T-helper 2 cell treated with Interferon-gamma antibody and Interleukin-4, amounts not matched to agents 5 μg/mL and 100 μg/mL, for 36 hours (primary cell): ENCODE data around the gene MRPL16.
"Not testable (repeated sequence)": the region's sequence is repeated elsewhere in the genome, so short reads cannot be mapped to it uniquely, and the experiment has no call there.

ENCODE experiments used
- DNase-seq: peaks from one replicate; pipeline ENCODE4 v3.0.0; 2021; ENCODE audit warnings: low spot score
- H3K27ac Mint-ChIP-seq: one replicate; pipeline ENCODE4 v1.8.0; 2021; ENCODE audit warnings: mild to moderate bottlenecking, mixed read lengths
- H3K27me3 Mint-ChIP-seq: one replicate; pipeline ENCODE4 v1.8.0; 2021; ENCODE audit warnings: low read depth, mixed read lengths
- H3K36me3 Mint-ChIP-seq: one replicate; pipeline ENCODE4 v1.8.0; 2021; ENCODE audit warnings: low read depth, mixed read lengths
- H3K4me1 Mint-ChIP-seq: one replicate; pipeline ENCODE4 v1.8.0; 2021; ENCODE audit warnings: low read depth, mixed read lengths
- H3K4me3 Mint-ChIP-seq: one replicate; pipeline ENCODE4 v1.8.0; 2022; ENCODE audit warnings: mild to moderate bottlenecking, moderate library complexity, mixed read lengths
- H3K9me3 Mint-ChIP-seq: one replicate; pipeline ENCODE4 v1.8.0; 2021; ENCODE audit warnings: mixed read lengths

Gene MRPL16

DNA sequence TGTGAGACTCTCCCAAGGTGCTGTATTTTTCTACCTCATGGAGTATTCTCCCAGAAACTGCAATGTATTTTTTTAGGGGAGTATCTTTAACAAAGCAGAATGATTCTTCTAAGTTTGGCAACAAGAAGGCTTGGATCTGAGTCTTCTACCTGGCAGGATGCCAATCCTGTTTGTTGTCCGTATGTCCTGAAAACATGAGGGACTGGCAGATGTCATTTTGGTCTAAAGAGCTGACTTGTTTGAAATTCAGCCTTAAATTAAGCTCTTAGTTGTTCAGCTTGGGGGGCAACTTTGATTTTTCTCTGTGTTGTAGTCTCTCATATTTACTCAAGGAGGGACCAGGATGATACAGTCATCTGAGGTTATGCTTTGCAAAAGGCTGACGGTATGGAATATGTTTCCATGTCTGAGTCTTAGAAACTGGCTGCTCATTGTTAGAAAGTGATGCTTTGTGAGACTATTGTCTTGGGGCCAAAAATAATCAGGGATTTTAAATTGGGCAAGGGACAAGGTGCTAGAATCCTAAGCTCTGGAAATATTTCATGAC, 9.3 kb downstream of the MRPL16 start:
- no peak for DNase-seq
- Mint-ChIP-seq H3K4me1 (peaks cover 10% of the 10 kb centered on the region), H3K4me3 (no peak overlapping the region), H3K9me3 (no peaks in the 10 kb centered on the region), H3K27ac (no peak overlapping the region), H3K27me3 (no peaks in the 10 kb centered on the region), H3K36me3 (peaks cover 34% of the 10 kb centered on the region)

DNA sequence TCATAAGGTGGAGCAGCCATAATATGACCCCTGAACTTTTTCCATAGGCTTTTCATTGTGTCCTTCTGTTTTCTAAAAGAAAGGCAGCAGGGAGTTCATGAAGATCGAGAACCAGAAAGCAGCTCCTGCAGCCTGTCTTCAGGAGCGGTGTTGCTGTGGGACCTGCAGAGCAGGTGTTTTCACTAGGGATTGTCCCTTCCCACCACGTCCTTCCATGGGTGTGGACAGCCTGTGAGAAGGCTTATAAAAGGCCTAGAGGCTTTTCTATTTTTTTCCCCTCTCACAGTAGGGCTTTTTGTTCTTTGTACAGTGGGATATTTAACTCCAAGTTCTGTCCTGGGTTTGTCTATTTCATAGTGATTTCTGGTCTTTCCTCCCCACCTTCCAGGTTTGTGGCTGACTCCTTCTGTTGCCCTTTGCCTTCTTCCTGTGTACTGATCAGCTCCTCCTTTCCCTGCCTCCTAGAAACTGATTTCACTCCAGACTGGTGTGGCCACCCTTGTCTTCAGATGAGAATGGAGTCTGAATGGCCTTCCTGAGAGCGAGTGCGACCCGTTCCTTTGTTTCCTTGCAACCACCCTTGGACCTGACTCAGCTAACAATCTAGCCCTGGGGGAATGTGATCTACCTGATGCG, 10.1 kb downstream of the MRPL16 start:
- no peak overlapping the region for H3K27ac Mint-ChIP-seq
- H3K4me1 Mint-ChIP-seq = peaks cover 10% of the 10 kb centered on the region
- H3K4me3 Mint-ChIP-seq = no peak overlapping the region
- no peaks in the 10 kb centered on the region for H3K9me3 Mint-ChIP-seq
- H3K36me3 Mint-ChIP-seq = peaks cover 35% of the 10 kb centered on the region
- DNase-seq = no peak
- H3K27me3 Mint-ChIP-seq = no peaks in the 10 kb centered on the region

DNA sequence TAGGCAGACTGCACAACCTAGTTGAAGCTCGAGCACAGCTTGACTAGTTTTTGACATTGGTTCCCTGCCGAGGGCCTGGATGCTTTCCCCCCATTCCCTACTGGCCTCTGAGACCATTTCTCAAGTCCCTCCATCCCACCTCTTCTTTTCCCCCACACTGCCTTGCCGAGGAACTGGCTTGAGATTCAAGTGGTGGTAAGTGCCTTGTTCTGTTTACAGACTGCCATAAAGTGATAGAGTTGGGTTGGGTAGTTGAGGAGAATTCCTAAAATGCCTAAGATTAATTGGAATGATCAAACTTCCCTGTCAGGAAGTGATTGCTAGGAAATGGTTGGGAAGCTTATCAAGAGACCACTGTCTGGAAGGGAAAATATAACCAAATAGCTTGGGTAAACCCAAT, 16.2 kb downstream of the MRPL16 start:
- no peak overlapping the region for H3K27ac Mint-ChIP-seq
- peaks cover 41% of the 10 kb centered on the region for H3K36me3 Mint-ChIP-seq
- H3K4me3 Mint-ChIP-seq = no peak overlapping the region
- no peaks in the 10 kb centered on the region for H3K27me3 Mint-ChIP-seq
- H3K4me1 Mint-ChIP-seq = no peaks in the 10 kb centered on the region
- DNase-seq = no peak
- H3K9me3 Mint-ChIP-seq = no peaks in the 10 kb centered on the region

DNA sequence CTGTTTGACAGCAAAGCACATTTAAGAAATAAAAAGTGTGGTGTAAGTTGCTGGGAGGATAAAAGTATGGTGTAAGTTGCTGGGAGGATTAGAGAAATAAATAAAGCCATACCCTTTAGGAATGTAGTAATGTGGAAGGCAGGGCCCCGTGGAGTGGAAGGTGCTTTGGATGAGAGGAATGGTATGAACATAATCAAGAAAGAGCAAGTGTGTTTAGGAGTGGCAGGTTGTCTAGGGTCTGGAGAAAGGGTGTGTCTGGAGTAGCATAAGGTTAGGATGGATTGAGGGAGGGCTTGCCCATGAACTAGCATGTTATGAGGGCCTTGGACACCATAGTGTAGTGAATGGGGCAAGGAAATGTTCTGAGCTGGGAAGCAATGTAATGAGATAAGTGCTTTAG, 18.1 kb downstream of the MRPL16 start:
- Mint-ChIP-seq H3K27me3 (no peaks in the 10 kb centered on the region), H3K9me3 (no peaks in the 10 kb centered on the region), H3K4me1 (no peaks in the 10 kb centered on the region), H3K4me3 (no peak overlapping the region), H3K27ac (no peak overlapping the region), H3K36me3 (peaks cover 49% of the 10 kb centered on the region)
- no peak for DNase-seq

DNA sequence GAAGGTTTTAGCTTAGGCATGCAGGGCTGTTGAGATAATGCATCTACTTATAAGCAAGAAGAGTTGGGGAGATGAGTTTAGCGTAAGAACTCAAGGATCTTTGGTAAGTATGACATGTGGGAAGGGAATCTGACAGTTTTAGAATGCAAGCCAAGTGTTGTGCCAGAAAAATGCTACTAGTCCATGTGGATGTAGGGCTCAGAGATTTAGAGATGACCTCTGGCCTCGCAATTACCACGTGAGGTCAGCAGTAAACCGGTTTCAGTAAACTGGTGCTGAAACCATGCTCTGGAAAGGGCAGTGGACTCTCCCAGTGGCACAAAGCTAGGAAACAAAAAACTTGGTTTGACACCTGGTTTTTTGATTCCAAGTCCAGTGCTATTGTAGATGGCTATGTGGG, 18.9 kb downstream of the MRPL16 start:
- no peak overlapping the region for H3K27ac Mint-ChIP-seq
- DNase-seq = no peak
- H3K4me1 Mint-ChIP-seq = peaks cover 7% of the 10 kb centered on the region
- H3K9me3 Mint-ChIP-seq = no peaks in the 10 kb centered on the region
- no peaks in the 10 kb centered on the region for H3K27me3 Mint-ChIP-seq
- H3K36me3 Mint-ChIP-seq = peaks cover 52% of the 10 kb centered on the region
- no peak overlapping the region for H3K4me3 Mint-ChIP-seq

DNA sequence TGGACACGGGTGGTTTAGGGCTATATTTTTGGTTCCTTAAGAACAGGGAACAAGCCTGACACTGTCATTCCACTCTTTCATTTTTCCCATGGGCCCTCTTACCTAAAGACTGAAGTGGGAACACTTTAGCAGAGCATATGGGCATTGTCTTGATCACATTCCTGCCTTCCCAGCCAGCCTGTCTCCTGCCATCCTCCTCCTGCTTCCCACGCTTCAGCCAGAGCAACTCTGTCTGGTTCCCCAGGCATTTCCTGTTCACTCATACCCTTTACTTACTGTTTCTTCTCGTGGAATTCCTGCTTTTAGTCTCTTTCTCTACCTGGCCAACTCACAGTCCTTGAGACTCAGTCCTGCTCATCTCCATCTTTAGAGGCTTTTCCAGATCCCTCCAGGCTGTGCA, 22.8 kb downstream of the MRPL16 start:
- peaks cover 32% of the 10 kb centered on the region for H3K4me1 Mint-ChIP-seq
- no peak for DNase-seq
- peaks cover 52% of the 10 kb centered on the region for H3K36me3 Mint-ChIP-seq
- H3K27ac Mint-ChIP-seq = no peak overlapping the region
- no peak overlapping the region for H3K4me3 Mint-ChIP-seq
- peaks cover 7% of the 10 kb centered on the region for H3K9me3 Mint-ChIP-seq
- H3K27me3 Mint-ChIP-seq = no peaks in the 10 kb centered on the region

DNA sequence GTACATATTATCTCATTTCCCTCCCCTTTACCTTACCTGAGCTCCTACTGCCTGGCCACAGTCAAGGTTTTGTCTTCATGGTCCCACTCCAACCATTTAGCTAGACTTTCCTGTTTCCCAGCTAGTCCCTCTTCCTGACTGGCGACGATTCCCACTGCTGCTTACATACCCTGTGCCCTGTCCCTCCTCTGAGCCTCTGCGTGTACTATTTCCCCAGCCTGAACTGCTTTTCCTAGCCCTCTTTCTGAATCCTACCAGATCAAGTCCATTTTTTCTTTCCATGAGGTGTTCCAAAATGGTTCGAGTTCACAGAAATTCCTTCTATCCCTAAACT, 23.4 kb downstream of the MRPL16 start:
- Mint-ChIP-seq H3K27me3 (no peaks in the 10 kb centered on the region), H3K4me3 (no peak overlapping the region), H3K4me1 (peaks cover 35% of the 10 kb centered on the region), H3K9me3 (peaks cover 9% of the 10 kb centered on the region), H3K36me3 (peaks cover 49% of the 10 kb centered on the region), H3K27ac (no peak overlapping the region)
- no peak for DNase-seq

DNA sequence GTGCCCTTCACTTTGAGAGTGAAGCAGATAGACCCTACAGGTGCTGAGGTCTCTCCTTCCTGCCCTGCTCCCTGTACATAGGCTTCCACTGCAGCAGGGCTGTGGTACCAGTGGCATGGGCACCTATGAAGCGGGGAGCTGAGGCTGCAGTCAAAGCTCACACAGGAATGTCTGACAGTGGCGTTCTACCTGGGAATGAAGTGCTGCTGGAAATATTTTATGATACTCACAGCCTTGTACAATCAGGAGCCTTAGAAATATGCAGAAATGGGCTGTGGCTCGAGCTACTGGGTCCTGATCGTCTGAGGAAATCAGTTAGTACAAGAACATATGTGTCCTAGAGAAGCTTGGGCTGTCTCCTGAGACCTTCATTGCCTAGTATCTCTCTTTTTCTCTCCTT, 24.8 kb downstream of the MRPL16 start:
- Mint-ChIP-seq H3K9me3 (peaks cover 16% of the 10 kb centered on the region), H3K27me3 (no peaks in the 10 kb centered on the region), H3K4me3 (no peak overlapping the region), H3K36me3 (peaks cover 55% of the 10 kb centered on the region), H3K27ac (no peak overlapping the region), H3K4me1 (peaks cover 42% of the 10 kb centered on the region)
- DNase-seq = no peak

DNA sequence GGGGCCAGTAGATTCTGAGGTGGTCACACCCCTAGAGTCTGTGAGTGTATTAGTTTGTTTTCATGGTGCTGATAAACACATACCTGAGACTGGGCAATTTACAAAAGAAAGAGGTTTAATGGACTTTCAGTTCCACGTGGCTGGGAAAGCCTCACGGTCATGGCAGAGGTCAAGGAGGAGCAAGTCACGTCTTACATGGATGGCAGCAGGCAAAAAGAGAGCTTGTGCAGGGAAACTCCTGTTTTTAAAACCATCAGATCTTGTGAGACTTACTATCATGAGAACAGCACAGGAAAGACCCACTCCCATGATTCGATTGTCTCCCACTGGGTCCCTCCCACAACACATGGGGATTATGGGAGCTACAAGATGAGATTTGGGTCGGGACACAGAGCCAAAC, 26.1 kb downstream of the MRPL16 start:
- DNase-seq, H3K27me3 Mint-ChIP-seq: not testable (repeated sequence)
- peaks cover 16% of the 10 kb centered on the region for H3K9me3 Mint-ChIP-seq
- H3K4me3 Mint-ChIP-seq = peak overlapping the region; percentile 13
- peaks cover 43% of the 10 kb centered on the region for H3K4me1 Mint-ChIP-seq
- H3K36me3 Mint-ChIP-seq = peaks cover 59% of the 10 kb centered on the region
- peak overlapping the region; percentile 47 for H3K27ac Mint-ChIP-seq

DNA sequence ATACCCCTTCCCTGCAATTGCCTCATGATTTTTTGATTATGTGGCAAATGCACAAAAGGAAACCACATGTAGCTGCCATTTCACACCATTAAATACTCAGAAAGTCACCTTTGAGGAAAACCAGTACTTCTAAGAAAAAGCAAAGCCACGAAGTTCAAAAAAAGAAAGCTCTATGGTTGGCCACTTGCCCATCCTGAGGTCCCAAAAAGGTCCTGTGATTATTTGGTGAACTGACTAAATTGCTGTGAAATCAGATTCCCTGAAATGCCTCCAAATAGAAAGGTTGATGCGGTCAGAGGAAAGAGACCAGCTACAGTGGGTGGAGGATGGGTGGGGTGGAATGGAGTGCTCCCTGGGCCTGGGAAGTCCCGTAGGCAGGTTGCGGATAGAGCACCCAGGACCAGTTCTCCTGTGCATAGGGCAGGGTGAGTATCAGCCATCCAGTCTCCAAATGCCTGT, 26.9 kb downstream of the MRPL16 start:
- peaks cover 59% of the 10 kb centered on the region for H3K36me3 Mint-ChIP-seq
- no peaks in the 10 kb centered on the region for H3K27me3 Mint-ChIP-seq
- peak; percentile 8 for DNase-seq
- H3K27ac Mint-ChIP-seq = peak overlapping the region; percentile 62
- H3K4me3 Mint-ChIP-seq = peak overlapping the region; percentile 13
- peaks cover 16% of the 10 kb centered on the region for H3K9me3 Mint-ChIP-seq
- H3K4me1 Mint-ChIP-seq = peaks cover 45% of the 10 kb centered on the region

DNA sequence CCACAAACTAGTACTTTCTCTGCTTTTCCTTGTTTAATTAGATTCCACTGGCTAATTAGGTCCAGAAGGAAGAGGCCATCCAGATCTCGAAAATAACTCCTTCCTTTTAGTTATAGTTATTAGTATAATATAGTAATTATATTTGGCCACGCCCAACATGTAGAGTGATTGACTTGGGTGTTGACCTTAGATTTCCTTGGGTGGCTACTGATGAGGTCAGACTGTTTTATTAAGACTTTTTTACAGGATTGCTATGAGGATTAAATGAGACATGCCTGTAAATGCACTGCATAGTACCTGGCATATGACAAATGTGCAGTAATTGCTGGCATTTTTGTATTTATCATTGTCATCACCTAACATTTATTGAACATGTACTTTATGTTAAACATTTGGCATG, 28.5 kb downstream of the MRPL16 start:
- H3K27ac Mint-ChIP-seq = no peak overlapping the region
- no peak overlapping the region for H3K4me3 Mint-ChIP-seq
- peaks cover 61% of the 10 kb centered on the region for H3K36me3 Mint-ChIP-seq
- no peaks in the 10 kb centered on the region for H3K27me3 Mint-ChIP-seq
- peaks cover 51% of the 10 kb centered on the region for H3K4me1 Mint-ChIP-seq
- peaks cover 16% of the 10 kb centered on the region for H3K9me3 Mint-ChIP-seq
- no peak for DNase-seq

DNA sequence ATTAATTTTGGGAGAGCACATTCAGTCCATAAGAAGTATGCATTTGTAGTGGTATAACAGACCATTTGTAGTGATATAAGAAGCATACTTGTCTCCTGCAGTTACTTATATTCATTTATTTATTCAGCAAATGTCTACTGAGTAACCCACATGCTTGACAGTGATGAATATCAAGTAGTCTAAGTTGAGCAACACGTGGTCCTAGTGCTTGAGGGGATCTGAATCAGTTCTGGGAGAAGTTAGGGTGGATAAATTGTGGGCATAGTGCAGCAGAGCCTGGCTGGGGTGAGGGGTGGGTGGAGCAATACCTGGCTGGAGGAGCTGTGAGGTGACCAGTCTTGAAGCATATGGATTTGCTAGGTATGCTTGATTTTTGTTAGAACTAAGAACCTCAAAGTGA, 31.1 kb downstream of the MRPL16 start:
- H3K27ac Mint-ChIP-seq = no peak overlapping the region

DNA sequence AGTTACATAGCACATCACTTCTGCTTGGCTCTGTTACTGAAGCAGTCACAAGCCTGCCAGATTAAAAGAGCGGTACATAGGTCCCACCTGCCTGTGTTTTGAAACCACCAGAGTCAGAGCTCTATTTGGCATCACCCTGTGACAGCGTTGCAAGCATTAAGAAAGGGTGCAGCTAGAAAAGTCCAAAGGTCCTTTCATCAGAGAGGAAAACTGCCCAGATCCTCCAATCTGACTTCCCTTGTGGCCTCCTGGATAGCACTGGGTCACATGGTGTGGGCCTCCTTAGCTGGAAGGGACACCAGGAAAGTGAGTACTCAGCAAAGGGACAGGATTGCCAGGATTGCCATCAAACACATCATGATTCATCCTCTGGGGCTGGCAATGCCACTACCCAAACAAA, 32.5 kb downstream of the MRPL16 start:
- Mint-ChIP-seq H3K27ac (no peak overlapping the region), H3K36me3 (peaks cover 57% of the 10 kb centered on the region), H3K9me3 (peaks cover 9% of the 10 kb centered on the region), H3K4me1 (peaks cover 45% of the 10 kb centered on the region), H3K27me3 (no peaks in the 10 kb centered on the region), H3K4me3 (no peak overlapping the region)
- no peak for DNase-seq

More for the DNA sequence above, 31.1 kb downstream of the MRPL16 start:
- peaks cover 59% of the 10 kb centered on the region for H3K36me3 Mint-ChIP-seq
- no peak overlapping the region for H3K4me3 Mint-ChIP-seq
- DNase-seq = no peak
- H3K27me3 Mint-ChIP-seq = no peaks in the 10 kb centered on the region
- H3K9me3 Mint-ChIP-seq = peaks cover 15% of the 10 kb centered on the region
- H3K4me1 Mint-ChIP-seq = peaks cover 52% of the 10 kb centered on the region

DNA sequence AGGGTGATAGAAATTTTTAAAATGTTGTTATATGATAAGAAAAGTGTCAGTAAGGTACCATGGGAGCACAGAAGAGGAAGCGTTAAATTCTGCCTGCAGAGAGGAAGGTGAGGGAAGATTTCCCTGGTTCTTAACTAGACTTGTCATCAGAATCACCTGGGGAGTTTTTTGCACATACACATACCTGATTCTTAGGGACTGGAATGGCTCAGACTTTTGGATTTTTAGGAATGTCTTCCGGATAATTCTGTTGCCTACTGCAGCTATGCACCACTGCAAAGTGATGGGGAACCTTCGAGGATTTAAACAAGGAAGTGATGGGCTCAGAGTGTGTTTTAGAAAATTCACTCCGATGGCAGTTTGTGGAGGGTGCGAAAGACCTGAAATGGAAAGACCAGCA, 33.5 kb downstream of the MRPL16 start:
- Mint-ChIP-seq H3K27me3 (no peaks in the 10 kb centered on the region), H3K4me3 (no peak overlapping the region), H3K27ac (no peak overlapping the region), H3K9me3 (peaks cover 5% of the 10 kb centered on the region), H3K4me1 (peaks cover 49% of the 10 kb centered on the region), H3K36me3 (peaks cover 56% of the 10 kb centered on the region)
- no peak for DNase-seq
